ENCODE measurements around the gene RARA. TPM values are rescaled to one million over a fixed set of nuclear protein-coding genes. Genes with fewer than 3 reads are reported as not detected.
"Not testable (repeated sequence)": the region's sequence is repeated elsewhere in the genome, so short reads cannot be mapped to it uniquely, and the experiment has no call there.

RARA gene
- total RNA-seq, 1 donor from 2014 or later: 34.9 TPM

DNA sequence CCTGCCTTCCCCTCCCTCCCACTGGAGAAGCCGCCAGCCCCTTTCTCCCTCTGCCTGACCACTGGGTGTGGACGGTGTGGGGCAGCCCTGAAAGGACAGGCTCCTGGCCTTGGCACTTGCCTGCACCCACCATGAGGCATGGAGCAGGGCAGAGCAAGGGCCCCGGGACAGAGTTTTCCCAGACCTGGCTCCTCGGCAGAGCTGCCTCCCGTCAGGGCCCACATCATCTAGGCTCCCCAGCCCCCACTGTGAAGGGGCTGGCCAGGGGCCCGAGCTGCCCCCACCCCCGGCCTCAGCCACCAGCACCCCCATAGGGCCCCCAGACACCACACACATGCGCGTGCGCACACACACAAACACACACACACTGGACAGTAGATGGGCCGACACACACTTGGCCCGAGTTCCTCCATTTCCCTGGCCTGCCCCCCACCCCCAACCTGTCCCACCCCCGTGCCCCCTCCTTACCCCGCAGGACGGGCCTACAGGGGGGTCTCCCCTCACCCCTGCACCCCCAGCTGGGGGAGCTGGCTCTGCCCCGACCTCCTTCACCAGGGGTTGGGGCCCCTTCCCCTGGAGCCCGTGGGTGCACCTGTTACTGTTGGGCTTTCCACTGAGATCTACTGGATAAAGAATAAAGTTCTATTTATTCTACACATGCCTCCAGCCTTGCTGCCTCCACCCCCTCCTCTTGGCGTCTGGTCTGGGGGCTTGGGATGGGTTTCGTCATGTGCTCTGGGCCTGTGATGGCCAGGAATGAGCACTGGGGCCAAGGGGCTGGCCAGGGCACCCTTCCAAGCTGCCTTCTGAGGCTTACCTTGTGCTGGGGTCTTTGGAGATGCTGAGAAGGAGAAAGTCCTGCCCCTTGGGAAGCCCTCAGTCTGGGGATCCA, 48.3 kb downstream of the RARA start:
- DNase-seq (ENCODE audit: low spot score): no peak

DNA sequence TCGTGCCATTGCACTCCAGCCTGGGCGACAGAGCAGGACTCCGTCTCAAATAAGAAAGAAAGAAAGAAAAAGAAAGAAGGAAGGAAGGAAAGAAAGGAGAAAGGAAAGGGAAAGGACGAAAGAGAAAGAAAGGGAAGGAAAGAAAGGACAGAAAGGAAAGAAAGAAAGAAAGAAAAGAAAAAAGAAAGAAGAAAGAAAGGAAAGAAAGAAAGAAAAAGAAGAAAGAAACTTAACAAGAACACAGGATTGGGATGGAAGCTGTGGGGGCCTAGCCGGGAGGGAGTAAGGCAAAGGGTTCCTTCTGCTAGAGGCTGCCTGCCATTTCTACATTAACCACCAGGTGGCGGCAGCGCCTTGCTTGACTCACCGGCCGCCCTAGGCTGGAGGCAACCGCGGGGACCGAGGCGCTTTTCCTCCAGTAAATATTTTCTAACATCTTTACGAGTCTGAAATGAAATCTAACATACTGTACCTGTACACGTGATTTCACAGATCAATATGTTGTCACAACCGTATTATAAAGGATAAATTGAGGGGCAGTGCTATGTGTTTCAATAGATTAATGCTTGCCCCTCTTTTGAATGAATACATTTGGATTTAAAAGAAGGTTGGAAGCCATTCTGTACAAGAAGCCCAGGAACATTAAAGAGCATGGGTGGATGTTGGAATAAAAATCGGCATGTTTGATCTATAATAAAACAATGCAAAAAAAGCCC, 49.5 kb downstream of the RARA start:
- peak; percentile 92 for DNase-seq (ENCODE audit: low spot score)

DNA sequence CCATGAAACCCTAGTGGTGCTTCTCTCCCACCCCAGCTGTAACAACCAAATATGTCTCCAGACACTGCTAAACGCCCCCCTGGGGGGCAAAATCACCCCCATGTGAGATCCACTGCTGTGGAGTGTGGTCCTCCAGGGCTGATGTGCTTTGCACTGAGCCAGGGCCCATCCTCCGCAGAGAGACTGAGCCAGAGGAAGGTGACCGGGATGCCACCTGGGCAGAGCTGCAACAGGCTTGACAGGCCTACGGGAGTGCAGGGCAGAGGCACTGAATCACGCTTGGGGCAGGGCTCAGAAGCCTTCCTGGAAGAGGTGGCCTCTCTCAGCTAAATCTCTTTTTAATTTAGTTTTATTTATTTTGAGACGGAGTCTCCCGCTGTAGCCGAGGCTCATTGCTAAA, 51.1 kb downstream of the RARA start:
- DNase-seq (ENCODE audit: low spot score): no peak

DNA sequence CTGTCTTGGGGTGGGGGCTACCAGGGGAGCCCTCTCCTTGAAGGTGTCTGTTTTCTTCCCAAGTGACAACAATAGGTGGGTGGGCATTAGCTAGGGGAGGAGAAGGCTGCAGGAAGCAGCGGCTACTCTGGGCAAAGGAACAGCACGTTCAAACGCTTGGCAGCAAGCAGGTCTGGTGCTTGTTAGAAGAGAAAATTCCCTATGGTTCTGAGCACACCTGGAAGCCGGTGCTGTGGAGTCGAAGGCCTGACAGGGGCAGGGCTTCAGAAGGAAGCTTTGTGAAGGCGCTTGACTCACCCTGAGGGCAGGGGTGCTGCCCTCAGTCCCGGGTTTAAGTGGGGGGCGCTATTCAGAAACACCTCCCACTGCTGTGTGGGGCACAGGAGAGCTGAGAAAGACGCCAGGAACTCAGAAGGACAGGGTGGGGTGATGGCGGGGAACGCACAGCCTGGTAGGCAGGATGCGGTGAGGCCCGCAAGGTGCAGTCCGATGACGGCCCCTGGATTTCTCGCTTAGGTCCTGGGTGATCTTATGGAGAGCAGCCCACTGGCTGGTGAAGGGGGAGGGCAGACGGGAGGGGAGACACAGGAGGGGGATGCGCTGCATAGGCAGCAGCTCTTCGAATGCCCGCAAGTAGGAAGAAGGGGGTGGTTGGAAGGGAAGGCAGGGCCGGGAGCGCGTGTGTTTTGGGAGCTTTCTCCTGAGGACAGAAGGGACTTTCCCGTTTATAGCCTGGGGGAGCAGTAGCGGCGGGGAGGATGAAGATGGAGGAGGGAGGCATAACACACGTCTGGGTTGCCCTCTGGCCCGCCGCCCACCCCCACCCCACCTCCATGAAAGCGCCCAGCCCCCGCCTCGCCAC, 52.3 kb downstream of the RARA start:
- DNase-seq (ENCODE audit: low spot score): no peak

DNA sequence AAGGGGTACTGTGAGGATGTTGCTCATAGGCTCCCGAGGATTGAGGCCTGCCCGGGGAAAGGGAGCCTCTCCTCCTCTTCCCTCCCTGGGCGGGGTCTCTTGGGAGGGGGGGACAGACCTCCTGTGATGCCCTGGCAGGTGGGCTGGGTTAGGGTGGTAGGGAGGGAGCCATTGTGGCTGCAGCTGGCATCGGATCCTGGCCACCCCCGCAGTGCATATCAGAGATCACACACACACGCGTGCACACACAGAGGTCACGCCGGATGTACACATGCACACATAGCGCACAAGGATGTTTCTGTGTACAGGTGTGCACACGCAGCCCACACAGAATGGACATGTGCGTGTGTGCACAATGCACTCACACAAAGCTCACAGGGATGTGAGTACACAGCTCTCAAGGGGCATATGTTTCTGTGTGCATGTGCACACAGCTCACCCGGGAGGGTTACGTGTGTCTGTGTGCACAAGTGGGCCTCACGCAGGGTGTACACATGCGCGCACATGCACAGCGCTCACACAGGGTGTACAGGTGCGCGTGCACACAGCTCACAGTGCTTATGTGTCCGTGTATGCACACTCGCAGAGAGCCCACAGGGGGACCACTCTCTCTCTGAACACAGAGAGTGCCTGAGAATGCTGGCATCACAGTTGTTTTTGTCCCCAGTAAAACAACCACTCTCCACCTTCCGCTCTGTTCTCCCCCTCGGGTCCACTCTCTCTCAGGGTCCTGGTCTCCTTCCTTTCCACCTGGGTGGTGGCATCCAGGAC, 53.1 kb downstream of the RARA start:
- no peak for DNase-seq (ENCODE audit: low spot score)

DNA sequence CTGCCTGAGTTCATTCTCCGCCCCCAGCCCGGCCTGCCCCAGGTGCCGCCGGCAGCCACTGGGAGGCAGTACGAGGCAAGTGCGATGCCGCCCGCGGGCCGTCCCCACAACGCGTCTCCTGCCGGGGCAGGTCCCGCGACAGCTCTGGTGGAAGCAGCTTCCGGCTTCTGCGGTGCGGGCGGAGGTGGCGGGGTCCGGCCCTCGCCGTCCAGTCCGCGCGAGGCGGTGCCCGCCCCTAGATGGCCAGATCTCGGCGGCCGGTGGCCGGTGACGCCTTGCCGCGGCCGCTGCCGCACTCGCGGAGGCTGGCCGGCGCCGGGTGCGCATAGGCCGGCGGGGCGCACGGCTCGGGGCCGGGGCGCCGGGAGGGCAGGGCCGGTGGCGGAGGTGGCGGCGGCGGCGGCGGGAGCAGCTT, 53.7 kb downstream of the RARA start:
- peak; percentile 83 for DNase-seq (ENCODE audit: low spot score)

DNA sequence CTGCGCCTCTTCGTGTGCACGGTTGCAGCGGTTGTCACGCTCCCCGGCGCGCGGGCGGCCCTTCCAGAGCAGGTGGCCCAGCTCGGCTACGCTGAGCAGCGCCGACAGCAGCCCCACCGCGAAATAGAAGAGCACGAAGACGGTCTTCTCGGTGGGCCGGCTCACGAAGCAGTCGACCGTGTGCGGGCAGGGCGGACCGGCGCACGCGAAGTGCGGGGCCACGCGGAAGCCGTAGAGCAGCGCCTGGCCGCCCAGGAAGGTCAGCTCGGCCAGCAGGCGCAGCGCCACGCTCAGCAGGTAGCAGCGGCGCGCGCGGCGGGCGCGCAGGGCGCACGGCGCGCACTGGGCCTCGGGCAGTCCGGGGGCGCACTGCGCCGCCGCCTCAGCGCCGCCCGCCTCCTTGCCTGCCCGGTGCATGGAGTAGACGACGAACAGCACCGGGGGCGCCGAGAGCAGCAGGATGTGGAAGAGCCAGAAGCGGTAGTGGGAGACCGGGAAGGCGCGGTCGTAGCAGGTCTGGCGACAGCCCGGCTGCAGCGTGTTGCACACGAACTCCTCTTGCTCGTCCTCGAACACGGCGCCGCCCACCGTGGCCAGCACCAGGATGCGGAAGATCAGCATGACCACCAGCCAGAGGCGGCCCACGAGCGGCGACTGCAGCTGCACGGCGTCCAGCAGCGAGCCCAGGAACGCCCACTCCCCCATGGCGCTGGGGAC, 54.3 kb downstream of the RARA start:
- DNase-seq (ENCODE audit: low spot score): peak; percentile 46

DNA sequence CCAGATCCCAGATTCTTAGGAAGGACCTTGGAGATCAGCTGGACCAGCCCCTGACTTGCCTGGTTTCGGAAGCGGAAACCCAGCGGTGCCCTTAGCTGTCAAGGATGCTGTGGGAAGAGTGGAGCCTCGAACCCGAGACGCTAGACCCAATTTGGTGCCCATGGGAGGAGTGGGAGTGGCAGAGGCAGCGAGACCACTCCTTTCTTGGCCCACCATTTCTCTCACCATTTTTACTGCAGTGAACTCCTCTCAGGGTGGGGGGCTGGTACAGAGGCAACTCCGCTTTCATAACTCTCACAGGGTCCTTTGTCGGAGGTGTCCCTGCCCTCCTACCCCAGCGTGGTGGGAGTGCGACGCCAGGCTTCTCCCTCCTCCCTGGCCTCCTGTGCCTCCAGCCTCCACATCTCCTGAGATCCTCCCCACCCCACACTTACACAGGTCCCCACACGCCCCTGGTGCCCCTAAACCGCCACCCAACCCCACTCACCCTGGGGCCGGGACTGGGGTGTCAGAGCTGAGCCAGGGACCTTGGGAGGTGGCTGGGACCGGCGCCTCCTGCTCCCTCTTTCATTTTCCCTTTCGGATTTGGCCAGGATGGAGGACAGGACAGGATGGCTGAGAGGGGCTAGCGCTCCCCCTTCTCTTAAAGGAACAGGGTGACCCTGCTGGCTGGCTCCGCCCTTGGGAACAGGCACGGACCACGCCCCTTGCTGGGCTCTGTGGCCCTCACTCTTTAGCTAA, 55.3 kb downstream of the RARA start, which contains the start of gene GJD3:
GJD3 (minus strand) TSS at position 617 of the 741 bp plus-strand sequence. CDS start 922 bp downstream, outside the sequence.
- no peak for DNase-seq (ENCODE audit: low spot score)

DNA sequence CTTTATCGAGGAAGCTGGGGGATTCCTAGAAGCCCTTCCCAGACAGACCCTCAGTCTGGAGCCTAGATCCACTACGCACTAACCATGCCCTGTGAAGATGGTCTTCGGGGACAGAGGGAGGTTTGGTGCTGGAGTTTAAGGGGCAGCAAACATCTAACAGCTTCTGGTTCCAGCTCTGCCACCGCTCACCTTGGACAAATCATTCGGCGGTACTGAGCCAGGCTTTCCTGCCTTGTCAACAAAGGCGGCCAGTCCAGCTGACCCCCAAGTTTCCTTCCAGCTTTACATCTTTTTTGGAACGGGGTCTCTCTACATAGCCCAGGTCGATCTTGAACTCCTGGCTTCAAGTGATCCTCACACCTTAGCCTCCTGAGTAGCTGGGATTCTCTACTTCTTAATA, 55.9 kb downstream of the RARA start:
- DNase-seq (ENCODE audit: low spot score): no peak

DNA sequence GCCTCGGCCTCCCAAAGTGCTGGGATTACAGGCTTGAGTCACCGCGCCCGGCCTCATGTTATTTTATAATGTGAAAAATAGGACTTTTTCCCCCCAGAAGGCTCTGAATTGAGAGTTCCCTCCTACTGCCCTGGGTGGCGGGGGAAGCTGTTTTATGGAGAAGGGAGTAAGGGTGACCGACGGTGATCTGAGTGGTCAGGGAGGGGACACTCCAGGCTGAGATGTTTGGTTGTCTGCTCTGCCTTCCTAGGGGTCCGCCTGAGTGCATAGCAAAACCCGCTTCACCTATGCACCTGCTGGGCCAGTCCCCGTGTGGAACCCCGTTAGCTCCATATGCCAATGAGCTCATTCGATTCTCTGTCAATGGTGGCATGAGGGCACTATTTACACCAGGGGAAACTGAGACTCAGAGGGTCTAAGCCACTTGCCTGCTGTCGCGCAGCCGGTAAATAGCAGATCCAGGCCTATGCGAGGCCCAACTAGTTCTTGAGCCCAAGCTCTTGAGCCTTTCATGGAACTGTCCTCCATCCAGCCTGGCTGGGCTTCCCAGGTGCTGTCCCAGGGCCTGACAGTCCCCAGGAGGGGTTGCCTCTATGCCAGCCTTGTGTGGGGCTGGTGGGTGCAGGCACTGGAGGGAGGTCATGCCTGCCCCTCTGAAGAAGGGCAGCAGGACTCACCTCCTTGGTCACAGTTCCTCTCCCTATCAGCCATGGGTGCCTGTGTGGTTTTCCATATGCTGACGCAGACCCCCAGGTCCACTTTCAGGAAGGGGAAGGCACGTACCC, 57.3 kb downstream of the RARA start:
- DNase-seq (ENCODE audit: low spot score): no peak

DNA sequence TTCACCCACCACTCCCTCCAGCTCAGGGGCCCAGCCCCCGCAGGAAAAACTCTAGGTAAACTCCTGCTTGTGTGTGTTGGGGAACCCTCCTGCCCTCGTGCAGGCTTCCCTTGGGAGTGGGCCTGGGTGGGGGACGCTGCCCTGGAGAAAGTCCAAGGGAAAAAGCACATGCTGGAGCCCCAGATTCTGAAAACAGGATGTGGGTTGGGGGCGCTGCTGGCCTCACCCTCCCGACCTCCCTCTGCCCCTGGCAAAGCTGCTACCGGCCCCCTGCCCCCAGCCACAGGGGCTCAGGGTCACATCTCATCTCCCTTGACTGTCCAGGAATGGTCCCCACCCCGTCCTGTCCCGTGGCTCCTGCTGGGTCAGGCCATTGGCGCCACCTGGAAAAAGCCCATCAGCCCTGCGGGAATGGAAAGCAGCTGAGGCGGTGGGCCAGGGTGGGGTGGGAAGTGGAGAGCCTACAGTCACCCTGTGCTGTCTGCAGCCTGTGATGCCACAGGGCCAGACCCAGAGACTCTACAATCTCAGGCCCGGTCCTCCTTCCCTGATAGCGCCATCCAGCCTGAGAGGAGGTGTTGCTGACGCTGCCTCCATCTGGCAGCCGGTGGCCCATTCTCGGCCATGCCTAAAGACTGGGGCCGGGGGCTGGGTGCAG, 58.0 kb downstream of the RARA start:
- no peak for DNase-seq (ENCODE audit: low spot score)

DNA sequence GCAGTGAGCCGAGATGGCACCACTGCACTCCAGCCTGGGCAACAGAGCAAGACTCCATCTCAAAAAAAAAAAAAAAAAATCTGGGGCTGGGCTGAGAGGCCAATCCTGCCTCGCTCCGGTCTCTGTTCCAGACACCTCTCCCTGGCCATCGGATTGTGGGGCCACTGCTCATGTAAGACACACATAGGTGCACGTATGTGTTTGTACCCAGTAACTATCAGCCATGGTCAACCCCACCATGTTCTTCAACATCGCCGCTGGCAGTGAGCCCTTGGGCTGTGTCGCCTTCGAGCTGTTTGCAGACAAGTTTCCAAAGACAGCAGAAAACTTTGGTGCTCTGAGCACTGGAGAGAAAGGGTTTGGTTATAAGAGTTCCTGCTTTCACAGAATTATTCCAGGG, 58.7 kb downstream of the RARA start:
- DNase-seq (ENCODE audit: low spot score): not testable (repeated sequence)

DNA sequence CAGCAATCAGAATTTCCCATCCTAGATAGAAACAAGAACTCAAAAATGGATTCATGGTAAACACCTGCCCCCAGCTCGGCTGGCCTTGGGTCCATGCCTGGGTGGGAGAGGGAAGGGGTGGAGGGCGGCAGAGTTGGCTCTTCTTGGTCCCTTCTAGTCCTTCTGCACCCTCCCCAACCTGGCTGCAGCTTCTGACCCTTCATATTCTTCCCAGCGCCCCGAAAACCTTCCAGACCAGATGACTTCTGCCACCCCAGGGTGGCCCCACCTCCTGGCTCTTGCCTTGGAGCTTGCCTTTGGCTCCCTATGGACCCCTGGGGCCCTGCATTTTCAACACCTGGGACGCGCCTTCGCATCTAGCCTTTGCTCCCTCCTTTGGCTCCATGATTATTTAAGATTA, 60.9 kb downstream of the RARA start:
- no peak for DNase-seq (ENCODE audit: low spot score)

DNA sequence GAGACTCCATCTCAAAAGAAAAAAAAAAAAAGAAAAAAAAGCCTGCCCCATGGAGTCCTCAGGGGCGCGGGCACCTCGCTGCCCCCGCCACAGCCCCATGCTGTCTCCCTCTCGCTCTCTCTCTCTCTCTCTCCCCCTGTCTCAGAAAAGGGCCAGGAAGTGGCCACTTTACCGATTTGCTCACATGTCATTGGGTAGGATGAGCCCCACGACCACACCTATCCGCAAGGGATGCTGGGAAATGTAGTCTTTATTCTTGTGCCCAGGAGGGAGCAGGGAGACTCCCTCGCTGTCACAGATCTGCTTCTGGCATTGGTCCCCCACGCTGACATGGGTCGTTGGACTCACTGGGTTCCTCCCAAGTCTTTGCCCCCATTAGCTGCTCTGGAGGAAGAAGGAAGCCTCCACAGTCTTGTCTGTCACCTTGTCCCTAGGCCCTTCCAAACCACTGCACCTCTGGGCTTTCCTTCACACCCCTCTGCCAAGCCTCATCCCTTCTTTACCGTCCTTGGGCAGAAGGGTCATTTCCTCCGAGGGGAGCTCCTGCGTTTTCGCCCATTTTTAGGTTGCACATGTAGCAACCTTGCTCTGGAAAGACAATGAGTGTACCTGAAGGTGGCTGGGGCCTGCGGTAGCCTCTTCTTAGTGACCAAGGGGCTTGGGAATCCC, 62.4 kb downstream of the RARA start:
- DNase-seq (ENCODE audit: low spot score): no peak

DNA sequence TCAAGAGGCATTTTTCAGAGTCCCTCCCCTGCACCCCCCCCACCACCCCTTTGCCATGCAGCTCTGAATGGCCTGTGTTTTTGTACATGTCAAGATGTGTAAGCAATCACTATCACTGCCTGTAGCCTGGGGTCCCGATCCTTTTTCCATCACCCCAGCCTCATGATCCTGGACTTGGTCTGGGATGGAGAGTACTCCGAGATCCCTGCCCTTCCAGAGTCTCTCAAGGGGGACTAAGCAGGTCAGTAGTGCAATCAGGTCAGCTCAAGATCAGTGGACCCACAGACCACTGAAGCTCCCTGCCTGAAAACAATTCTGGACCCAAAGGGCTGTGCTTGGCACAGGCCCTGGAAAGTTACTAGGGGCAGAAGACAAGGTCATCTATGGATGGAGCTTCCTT, 63.1 kb downstream of the RARA start:
- DNase-seq (ENCODE audit: low spot score): no peak

DNA sequence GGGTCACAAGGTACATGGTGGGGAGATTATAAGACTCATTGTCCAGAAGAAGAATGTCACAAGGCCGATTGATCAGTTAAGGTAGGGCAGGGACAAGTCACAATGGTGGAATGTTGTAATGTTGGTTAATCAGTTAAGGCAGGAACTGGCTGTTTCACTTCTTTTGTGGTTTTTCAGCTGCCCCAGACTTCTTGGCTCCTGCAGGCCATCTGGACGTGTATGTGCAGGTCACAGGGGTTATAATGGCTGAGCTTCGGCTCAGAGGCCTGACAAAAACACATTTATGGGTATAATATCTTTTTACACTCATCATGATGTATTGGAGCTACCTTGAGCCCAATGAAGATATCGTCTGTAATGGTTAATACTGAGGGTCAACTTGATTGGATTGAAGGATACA, 63.7 kb downstream of the RARA start:
- DNase-seq (ENCODE audit: low spot score): not testable (repeated sequence)

DNA sequence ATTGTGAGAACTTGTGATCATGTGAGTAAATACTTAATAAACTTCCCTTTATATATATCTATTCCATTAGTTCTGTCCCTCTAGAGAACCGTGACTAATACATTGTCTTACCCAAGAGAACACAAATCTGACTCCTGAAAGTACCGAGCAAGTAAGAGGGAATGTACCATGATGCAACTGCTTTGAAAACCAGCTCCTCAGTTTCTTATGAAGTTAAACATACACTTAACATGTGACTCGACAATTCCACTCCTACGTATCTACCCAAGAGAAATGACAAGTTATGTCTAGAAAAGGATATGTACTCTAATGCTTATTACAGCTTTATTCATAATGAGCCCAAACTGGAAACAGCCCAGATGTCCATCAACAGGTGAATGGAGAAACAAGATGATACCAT, 64.3 kb downstream of the RARA start:
- DNase-seq (ENCODE audit: low spot score): no peak

DNA sequence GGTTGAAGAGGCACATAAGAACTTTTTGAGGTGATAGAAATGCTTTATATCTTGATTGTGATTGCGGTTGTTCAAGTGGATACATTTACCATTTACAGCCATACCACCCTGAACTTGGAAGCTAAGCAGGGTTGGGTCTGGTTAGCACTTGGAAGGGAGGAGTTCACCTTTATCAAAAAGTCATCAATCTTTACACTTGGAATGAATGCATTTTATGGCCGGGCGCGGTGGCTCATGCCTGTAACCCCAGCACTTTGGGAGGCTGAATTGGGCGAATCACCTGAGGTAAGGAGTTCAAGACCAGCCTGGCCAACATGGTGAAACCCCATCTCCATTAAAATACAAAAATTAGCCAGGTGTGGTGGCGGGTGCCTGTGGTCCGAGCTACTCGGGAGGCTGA, 65.0 kb downstream of the RARA start:
- no peak for DNase-seq (ENCODE audit: low spot score)

All from ureter (tissue), 1 donor.